ENCODE data around the gene LEF1.
"Not testable (repeated sequence)": the region's sequence is repeated elsewhere in the genome, so short reads cannot be mapped to it uniquely, and the experiment has no call there.

Gene LEF1

DNA sequence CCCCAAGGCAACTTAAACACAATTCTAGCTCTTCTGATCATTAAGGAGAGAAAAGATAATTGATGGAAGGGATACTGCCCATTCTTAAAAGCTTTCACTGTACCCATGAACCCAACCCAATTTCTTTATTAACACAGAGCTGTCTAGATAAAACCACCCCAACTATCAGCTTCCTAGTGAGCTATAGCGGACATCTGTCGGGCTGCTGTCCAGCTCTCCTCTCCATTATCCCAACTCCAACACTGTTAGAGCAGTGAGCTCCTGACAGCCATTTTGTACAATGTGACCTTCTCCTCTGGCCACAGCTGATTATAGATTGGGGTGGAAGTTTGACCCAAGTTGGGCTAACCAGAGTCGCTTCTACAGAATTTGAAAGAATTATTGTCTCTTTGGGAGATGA, 112.9 kb downstream of the LEF1 start:
- no peak for DNase-seq

DNA sequence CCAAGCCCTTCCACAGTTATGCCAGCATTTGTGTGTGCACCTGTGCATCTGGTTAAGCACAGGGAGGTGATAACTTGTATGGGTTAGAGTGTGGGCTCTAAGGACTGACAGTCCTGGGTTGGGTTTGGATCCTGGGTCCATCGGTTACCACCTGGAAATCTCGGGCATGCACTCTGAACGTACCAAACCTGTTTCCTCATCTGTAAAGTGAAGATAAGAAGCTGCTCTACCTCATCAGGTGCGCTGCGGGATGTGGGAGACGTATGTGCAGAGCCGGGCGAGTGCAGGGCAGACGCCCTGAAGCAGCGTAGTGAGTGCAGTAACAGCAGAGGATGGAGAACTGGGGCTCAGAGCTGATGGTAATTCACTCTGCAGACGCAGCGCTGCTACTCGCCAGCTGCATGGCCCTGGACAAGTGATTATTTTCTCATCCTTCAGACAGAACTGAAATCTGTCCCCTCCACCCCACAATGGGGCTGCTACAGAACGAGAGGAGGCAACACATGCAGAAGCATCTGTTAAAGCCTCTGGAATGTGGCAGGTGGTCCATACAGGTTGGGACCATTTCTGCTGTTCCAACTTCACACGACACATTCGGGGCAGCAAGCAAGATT, 114.6 kb downstream of the LEF1 start:
- DNase-seq: no peak

DNA sequence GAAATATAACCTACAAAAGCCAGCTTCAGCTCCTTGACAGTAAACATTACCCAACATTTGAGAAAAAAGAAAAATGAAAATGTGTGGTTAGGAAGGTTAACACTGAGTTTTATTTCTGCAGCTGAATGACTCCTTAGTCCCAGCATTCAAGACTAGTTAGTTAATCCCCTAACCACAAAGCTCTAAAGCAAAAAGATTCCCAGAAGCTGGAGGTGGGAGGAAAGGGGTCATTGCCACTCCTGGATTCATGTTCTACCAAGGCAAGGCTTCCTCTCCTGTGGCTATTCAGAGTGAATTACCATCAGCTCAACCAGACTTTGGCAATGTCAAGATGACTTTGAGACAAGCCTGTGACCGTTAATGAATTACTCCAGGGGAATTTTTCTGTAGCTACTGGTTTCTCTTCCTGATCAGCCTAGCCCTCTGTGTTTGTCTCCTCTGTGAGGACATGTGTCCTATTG, 115.5 kb downstream of the LEF1 start:
- DNase-seq: no peak

DNA sequence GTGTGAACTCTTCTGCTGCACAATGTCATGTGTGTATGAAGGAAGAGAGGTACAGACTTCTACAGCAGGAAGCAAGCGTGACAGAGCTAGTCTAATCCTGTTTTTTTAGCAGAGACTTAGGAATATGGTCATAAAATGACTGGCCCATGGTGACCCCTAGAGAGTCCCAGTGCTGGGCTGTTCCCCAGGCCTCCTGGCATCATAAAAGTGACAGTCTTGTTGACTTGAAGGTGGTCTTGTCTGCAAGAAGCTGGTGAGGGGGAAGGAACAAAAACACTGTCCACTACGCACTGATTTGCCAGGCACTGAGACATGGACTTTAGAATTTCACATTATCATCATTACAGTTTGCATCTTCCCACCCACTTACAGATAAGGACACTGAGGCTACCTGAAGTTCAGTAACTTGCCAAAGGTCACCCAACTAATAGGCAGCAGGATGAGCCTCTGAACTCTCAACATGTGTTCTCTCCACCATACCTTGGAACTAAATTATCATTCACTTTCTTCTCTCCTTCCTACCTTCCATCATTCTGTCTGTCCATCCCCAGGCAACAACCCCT, 116.1 kb downstream of the LEF1 start:
- DNase-seq: no peak

DNA sequence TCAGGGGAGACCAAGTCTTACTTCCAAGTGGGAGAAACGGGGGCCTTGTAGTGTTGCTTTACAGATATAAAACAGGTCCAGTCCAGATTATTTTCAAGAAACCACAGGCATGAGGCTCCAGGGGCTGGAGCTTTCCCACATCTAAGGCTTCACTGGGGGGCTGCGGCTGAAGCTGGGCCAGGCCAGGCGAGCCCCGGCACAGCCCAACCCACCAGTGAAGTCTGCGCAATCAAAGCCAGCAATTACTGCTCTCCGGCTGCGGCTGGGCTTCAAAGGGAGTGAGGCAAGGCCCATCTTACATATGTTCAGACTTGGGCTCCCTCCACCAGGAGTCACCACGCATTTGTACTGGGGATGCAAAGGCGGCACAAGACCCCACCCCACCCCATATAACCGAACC, 117.4 kb downstream of the LEF1 start:
- DNase-seq: no peak

DNA sequence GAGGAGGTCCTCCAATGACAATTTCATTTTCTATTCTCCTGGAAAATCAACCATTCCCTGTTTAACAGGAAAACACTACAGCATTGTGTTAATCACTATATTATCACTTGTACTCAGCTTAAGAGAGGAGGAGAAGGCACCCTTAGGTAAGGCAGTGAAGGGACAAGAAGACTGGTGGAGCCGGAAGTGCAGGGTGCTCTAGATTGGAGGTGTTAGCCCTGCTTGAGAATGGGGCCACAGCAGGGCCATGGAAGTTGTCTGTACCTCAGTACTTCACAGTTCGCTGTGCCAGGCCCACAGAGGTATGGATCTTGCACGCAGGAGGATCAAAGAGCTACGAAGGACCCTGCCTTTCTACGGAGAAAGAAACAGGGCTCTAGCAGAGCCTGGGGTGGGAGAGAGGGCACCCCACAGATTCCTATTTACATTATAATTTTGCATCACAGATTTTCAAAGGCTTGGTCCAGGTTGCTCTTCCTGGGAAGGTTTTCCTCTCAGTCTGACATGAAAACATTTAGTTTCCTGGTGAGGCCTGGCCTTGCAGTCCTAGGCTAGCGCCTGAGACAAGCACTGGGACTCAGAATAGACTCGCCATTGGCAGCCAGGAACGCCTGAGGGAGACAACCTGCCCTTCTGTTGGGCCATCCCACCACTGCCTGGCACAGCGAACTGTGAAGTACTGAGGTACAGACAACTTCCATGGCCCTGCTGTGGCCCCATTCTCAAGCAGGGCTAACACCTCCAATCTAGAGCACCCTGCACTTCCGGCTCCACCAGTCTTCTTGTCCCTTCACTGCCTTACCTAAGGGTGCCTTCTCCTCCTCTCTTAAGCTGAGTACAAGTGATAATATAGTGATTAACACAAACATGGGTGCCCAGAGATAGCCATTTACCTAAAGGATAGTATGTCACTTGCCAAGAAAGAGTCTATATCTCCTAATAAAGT, 118.3 kb downstream of the LEF1 start:
- DNase-seq: not testable (repeated sequence)

DNA sequence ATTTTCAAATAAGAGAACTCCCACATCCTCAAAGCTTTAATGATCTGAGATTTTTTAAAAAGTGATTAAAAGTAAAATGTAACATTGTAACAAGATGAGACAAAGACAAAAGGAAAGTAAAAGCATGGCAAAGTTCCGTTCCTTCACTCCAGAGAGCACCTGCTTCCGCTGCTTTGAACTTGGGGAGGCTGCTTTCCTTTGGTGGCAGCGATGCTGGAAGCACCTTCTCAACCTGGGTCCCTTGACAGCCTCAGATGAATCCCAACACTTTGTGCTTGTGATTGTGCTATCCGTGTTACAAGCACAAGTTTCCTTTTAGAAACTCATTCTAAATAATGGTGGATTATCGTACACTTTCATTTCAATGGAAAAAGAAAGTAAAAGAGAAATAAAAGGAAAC, 119.3 kb downstream of the LEF1 start:
- DNase-seq: no peak

DNA sequence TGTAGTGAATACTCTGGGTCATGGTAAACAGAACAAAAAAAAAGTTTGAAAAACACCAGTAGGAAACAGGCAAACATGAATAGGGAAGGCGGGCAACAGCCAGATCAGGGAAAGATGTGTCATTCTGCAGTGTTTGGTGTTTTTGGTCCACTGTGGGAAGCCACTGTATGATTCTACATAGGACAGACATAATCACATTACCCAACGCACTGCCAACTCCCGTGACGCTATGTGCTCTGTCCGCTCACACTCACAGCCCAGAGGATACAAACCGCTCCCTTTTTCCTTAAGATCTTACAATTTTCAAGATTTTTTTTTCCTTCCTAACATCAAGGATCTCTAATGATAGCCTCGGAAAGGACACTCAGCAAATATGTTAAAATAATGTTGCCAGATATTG, 119.7 kb downstream of the LEF1 start:
- DNase-seq: no peak

DNA sequence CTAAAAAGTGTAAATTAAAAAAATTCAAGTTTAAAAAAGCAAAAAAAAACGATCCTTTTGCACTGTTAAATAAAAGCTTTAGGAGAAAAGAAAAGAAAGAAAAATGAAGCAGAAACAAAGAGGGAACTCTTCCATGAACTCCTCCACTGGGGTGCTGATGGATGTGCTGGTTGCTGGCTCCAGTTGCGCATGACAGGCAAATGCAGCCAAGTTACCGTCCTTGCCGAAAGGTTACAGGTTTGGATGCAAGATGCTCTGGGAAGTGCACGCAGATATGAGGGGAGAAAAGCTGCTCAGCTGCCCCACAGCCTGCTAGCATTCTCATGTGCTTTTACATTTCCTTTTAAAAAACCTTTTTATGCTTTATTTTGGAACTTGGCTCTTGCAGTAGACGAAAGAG, 120.6 kb downstream of the LEF1 start:
- DNase-seq: no peak

DNA sequence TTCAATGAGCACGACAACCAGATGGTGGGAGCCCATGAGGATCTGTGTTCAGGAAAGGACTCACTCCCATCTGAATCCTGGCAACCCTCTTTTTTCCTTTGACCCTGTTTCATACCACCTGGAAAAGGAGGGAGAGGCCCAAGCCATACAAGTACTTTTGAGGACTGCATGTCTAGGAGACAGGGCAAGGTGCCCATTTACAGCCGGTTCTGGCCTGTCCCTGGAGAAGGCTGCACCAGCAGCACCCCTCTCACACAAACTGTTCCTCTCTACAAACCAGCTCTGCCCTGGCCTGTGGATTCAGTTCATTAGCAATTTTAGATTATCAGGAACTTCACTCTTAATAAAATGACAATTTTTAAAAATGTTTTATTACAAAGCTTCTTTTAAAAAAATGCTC, 121.5 kb downstream of the LEF1 start:
- peak; percentile 56 for DNase-seq

DNA sequence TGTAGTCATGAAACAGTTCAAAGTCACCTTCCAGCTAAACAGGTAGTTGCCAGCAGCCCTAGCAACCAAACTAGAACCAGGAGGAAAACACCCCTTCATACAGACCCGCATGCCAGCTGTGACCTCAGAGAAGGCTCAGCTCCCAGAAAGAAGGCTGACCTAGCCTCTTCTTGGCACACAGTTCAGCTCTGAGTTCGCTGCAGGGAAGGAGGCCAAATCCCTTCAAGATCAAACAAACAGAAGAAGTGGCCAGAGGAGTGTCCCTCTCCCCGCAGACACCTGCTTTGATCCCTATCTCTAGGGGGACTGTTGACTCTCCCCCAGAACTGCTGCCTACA, 123.1 kb downstream of the LEF1 start:
- DNase-seq: peak; percentile 52

DNA sequence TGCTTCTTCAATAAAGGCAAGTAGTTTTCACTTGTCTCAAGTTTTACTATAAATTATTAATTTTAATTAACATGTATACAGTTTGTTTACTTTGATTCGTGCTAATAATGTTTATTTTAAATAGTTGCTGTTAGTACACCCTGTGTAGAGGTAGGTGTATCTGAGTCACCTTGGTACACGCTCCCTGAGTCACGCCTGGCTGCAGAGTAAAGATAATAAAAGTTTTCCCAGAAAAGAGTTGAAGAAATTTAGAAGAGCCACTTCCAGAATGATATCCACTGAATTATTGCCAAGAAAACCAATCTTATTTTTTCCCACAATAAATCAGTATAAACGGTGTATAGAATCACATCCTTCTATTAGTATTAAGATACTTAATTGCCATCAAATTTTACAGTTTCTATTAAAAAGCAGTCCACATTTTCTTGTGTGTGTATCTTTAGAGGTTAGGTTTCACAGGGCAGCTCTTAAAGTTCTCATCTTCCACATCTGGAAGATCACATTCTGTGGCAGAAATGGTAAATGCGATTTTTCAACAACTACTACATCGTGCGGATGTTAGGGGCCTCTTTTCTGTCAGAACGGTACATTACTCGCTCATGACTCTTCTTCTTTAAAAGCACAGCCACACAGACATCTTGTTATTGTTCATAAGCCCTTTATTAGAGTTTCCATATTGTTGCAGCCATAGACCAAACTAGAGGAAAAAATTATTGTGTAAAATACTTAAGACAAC, 123.6 kb downstream of the LEF1 start:
- no peak for DNase-seq

DNA sequence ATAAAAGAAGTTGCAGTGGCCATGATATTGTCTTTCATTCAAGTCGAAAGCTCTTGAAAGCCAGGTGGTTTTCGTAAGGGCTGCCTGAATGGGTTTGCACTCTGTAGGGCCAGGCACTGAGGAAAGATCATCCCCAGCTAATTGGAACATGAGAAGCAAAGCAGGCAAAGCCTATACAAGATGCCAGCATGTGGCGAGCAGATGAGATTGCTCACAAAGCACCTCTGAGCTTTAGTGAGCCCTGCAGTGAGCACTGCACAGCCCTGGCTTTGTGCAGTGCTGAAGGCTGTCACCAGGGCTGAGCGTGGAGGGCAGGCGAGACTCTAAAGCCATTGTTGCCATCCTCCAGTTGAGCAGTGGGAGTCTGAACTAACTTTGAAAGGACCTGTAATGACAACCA, 125.2 kb downstream of the LEF1 start:
- peak; percentile 39 for DNase-seq

DNA sequence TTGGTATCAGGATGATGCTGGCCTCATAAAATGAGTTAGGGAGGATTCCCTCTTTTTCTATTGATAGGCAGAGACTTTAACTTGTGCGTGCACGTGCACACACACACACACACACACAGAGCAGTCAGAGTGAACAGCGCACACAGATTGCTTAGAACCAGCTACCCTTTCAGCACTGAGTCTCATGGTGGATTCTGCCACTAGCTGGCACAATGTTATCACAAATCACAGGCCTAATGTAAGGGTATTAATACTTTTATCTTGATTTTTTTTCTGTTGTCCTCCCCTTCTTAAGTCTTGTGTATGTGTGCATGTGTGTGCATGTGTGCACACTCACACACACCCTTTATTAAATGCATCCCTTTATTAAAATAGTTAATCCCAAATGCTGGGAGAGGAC, 125.8 kb downstream of the LEF1 start:
- DNase-seq: no peak

DNA sequence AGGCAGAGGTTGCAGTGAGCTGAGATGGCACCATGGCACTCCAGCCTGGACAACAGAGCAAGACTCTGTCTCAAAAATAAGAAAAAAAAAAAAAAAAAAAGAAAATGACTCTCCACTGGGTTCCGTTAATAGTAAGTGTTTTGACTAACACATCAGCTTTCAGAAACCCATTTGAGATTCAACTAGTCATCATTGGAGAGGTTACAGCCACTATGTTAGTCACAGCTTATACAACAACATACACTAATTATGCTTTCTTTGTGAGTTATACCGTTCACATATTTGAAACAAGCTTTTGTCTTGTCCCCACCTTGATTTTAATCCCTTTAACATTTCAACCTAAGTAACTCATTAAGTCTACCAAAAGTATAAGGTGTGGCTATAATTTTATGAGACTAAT, 130.8 kb downstream of the LEF1 start:
- no peak for DNase-seq

DNA sequence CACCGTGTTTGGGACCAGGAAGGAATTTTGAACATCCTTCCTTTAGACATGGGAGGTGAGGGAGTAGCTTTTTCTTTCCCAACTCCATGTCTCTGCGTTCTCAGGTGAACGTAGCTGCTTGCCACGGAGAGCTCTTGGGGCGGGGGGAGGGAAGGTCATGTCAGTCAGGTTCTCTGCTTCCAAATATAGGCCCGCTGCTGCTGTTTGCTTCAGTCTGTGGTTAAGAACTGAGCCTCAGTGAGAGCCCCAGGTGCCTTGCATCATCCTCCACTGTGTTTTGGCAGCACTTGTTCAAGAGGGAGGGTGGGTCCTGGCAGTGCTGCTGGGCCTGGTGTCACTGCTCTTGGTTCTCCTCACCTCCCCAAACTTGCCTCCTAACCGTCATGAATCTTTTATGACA, 132.5 kb downstream of the LEF1 start:
- DNase-seq: no peak

DNA sequence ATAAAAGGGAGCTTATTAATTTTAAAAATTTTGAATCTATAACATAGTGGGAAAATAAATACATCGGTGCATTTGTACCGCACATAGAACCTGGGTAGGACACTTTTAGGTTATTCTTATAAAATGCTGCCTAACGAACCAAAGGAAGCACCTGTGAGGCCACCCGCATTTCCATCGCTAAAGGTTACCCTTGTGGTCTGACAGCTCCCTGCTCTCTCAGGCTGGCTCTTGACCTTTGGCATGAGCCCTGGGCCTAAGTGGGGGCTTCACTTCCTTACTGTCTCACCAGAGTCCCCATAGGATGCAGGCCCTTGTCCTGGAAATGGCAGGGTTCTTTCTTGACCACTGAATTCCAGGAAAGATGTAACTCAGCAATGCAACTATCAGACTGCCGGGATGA, 133.0 kb downstream of the LEF1 start:
- DNase-seq: no peak

DNA sequence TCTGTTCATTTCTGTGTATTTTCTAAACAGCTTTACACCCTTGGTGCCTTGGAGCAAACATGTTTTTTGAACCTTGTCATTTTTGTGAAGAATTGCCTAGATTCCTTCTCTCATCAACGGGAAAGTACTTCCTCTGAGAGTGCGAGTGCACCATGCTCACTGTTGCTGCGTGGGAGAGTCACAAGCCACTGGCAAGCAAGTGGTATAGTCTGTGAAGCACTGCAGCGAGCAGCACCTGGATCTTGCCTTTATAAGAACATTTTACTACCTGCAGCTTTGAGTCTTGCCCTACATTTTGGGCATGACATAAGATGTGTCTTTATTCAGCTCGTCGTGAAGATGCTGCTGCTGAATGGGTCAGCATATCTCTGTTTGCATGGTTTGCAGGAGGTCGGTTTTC, 134.2 kb downstream of the LEF1 start:
- DNase-seq: no peak

DNA sequence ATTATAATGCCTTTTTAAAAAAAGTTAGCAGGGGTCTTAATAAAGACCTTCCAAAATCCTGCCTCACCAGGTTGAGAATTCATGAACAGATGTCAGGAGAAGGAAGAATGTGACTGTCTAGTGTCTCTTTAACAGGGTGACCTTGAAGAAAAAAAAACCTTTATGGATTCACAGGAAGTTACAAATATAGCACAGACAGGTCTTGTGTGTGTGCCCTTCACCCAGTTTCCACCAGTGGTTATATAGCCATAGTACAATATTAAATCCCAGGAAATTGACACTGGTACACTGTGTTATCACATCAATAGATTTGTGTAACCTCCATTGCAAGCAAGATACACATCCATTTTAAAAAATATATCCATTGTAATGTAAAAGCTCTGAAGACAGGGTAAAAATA, 135.4 kb downstream of the LEF1 start:
- no peak for DNase-seq

DNA sequence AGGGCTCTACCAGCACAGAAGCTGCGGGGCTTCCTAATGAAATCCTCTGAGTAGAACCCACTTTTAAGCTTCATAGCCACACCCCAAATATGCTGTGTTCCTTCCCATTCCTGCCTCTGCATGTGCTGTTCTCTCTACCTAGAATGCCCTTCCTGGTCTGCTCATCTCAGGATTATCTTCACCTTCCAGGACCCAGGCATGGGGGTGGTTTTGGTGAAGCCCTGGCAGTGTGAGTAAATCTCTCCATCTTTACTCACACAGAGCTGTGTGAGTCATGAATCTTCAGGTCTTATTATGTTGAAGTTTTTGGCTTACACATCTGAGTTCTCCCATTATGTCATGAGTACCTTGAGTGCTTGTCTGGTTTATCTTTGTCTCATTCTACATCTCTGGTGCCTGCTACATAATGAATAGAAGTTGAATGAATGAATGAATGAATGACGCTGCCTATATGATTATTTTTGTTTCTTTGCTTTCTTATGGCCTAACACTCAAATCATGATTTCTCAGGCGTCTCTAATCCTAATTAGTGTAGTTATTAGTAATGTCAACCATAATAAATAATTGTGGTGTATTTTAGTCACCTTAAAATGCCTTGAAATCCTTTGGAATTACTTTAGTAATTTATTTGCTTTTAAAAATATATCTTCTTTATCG, 137.2 kb downstream of the LEF1 start:
- DNase-seq: no peak

DNA sequence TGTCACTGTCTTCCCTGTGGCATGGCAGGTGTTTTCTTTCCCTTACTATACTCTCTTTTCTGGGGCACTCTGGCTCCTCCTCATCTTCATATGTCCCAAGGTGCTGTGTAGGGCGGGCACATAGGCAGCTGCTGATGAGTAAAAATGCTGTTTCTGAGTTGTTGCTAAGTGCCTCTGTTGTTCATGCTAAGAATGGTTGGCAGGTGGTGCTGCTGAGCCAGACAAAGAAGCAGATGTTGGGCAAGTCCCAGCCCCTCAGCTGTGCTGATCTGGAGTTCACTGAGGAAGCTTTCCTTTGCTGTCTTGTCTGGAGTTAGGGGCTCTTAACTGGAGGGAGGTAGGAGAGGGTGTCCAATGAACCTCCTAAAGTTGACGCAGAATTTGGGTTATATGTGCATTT, 138.4 kb downstream of the LEF1 start:
- no peak for DNase-seq

DNA sequence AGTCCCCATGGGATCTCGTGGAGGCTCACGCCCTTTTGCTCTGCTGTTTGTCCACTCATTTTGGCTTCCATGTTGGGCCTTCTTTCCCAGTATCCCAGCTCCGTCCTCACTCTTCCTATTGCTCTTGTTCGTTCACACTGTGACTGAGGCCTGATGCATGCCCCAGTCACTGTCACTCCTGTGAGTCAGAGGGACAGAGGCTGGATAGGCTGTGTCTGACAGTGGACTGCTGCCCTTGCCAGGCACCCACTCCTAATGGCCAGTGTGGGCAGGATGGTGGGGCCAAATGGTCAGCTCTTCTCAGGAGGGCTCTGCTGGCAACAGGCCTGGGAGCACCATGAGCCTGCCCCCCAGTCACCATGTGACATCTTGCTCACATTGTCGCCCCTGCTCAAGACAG, 139.0 kb downstream of the LEF1 start:
- no peak for DNase-seq
